GM19328 (cell line): ENCODE measurements around the gene DOC2B.
"Not testable (repeated sequence)": the region's sequence is repeated elsewhere in the genome, so short reads cannot be mapped to it uniquely, and the experiment has no call there.

ENCODE experiments used
- ATAC-seq: cut with Tn5 transposase; IDR thresholded peaks from one replicate; pipeline ENCODE4 v1.9.1; 2021; ENCODE audit warnings: mild to moderate bottlenecking, moderate library complexity; ENCODE audit not compliant: unreplicated experiment

Gene DOC2B

GRCh38 chr17:193426-193810 lies 12.0 kb upstream of the DOC2B start:
- no peak for ATAC-seq

GRCh38 chr17:192666-193425 lies 11.4 kb upstream of the DOC2B start:
- no peak for ATAC-seq

DNA sequence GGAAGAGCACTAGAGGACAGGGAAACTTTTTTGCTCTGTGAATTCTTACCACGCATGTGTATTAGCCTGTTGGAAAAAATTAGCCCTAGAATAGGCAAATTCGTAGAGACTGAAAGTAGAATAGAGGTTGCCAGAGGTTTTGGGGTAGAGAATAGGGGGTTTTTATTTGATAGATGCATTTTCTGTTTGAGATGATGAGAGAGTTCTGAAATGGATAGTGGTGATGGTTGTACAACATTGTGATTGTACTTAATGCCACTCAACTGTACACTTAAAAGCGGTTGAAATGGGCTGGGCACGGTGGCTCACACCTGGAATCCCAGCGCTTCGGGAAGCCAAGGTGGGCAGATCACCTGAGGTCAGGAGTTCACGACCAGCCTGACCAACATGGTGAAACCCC lies 8.0 kb upstream of the DOC2B start:
- no peak for ATAC-seq

GRCh38 chr17:187130-187529 lies 5.7 kb upstream of the DOC2B start:
- no peak for ATAC-seq

- no peak for ATAC-seq
These were observed 4.1 kb upstream of the DOC2B start for GRCh38 chr17:185445-186138.

DNA sequence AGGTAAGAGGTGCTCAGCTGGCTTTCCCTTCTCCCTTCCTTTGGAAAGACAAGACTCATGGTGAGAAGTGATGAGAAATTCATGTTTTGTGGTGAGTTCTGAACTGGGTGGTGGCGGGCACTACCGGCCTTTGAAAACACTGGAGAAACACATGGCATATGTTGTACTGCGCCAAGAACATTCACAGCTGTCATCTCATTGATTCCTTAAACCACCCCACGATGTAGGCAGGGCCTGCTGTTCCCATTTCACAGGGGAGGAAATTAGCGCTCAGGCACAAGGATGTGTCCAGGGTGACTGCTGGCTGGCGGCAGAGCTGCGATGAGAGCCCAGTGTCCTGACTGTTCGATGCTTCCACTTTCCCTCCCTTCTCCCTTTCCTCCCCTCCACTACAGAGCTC lies 1.6 kb upstream of the DOC2B start:
- ATAC-seq = no peak

- no peak for ATAC-seq
These were observed 751 bp upstream of the DOC2B start for GRCh38 chr17:182050-182751.

DNA sequence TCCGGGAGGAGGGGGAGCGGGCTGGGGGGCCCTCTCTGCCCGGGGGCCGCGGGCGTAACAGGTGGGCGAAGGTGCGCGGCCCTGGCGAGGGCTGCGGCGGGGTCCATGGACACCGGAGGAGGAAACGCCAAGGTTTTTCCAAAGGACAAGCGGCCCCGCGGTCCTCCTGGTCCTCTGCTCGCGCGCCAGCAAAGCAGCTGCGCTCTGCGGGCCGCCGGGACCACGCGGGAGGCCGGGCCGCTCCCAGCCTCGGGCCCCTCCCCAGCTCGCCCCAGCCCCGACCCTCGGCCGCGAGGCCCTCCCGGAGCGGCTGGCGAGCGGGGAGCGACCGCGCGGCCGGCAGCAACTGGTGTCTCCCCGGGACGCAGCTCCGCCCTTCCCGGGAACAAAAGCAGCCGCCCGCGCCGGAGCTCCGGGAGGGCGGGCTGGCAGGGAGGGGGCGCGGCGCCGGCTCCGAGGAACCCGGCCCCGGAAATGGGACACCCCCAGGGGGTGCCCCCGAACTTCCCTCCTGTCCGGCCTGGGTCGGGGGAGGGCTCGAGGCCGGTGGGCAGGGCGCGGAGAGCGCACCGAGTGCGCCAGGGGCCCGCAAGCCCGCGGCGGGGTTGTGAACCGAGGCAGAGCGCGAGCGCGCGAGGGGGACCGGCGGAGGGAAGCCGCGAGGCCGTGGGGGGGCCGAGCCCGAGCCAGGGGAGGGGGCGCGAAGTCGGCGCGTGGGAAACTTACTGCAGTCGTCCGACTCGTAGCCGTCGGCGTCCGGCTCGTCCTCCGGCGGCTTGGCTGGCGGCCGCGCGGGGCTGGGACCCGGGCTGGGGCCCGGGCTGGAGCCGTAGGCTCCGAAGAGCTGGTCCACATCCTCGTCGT lies 837 bp downstream of the DOC2B start:
- no peak for ATAC-seq

- ATAC-seq = no peak
These were observed 1.6 kb downstream of the DOC2B start for GRCh38 chr17:179781-180380.

- no peak for ATAC-seq
These were observed 2.4 kb downstream of the DOC2B start for GRCh38 chr17:179066-179432.

- no peak for ATAC-seq
These were observed 3.0 kb downstream of the DOC2B start for GRCh38 chr17:178292-179065.

DNA sequence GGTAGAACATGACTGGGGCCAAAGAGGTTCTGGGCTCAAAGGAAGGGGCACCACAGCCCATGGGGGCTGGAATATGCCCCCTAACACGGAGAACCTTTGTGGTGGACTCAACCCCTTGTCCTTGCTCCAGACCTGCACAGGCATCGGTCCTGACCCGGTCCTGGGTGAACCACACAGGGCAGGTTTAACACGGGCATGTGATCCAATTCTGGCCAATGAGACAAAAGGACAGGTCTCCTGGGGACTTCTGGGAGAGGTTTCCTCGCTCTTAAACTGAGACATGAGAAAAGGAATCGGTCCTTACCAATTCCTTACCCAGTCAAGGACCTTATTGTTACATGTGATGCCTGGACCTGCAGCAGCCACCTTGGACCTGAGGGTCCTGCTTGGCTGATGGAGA lies 3.7 kb downstream of the DOC2B start:
- ATAC-seq = no peak

GRCh38 chr17:177155-177554 lies 4.3 kb downstream of the DOC2B start:
- ATAC-seq = no peak

GRCh38 chr17:173166-173911 lies 8.1 kb downstream of the DOC2B start:
- no peak for ATAC-seq

- ATAC-seq = no peak
These were observed 9.0 kb downstream of the DOC2B start for GRCh38 chr17:172401-172800.

- ATAC-seq = no peak
These were observed 9.6 kb downstream of the DOC2B start for GRCh38 chr17:171871-172270.

DNA sequence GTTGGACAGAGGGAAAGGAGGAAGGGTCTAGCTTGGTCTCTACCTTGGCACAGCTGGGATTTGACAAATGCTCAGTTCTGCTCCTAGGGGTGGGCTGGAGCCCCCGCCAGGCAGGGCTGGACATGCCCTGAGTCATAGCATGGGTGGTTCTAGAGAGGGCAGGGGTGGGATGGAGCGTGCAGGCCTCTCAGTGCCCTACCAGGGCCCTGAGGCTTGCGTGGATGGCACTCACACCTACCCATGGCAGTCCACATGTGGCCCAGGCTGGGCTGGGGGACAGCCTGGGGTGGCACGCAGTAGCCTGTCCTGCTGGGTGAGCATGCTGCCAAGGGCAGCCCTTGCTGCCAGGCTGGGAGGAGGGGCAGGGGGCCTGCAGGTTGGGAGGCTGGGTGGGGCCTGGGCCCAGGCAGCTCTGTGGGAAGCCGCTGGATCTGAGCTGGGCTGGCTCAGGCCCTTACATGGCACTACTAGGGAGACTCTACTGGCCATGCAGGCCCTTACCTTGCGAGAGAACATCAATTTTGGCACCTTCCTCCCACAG lies 11.2 kb downstream of the DOC2B start:
- no peak for ATAC-seq

GRCh38 chr17:168614-169013 lies 12.8 kb downstream of the DOC2B start:
- ATAC-seq = not testable (repeated sequence)

- ATAC-seq = no peak
These were observed 15.5 kb downstream of the DOC2B start for GRCh38 chr17:165939-166338.
